Mammary epithelial cell (primary cell): ENCODE data around the gene THRA.

ENCODE experiments used
- EZH2 ChIP-seq: IDR thresholded peaks from 2 replicates; pipeline ENCODE4 v1.6.1; 2012; ENCODE audit warnings: low read length, inconsistent platforms, borderline replicate concordance
- TF ChIP-seq, protein P1 (sequence below), 2 donors: IDR thresholded peaks in 1 of 2; conservative IDR thresholded peaks in 1 of 2; 2 replicates each; pipeline ENCODE4 v1.5.1; 2011 to 2012; ENCODE audit warnings: inconsistent platforms in 2 of 2, low read length in 2 of 2, mild to moderate bottlenecking in 2 of 2, control low read depth in 1 of 2, low read depth in 1 of 2; ENCODE audit not compliant: insufficient read depth in 1 of 2; ENCODE audit errors: extremely low read depth in 1 of 2

DNA sequence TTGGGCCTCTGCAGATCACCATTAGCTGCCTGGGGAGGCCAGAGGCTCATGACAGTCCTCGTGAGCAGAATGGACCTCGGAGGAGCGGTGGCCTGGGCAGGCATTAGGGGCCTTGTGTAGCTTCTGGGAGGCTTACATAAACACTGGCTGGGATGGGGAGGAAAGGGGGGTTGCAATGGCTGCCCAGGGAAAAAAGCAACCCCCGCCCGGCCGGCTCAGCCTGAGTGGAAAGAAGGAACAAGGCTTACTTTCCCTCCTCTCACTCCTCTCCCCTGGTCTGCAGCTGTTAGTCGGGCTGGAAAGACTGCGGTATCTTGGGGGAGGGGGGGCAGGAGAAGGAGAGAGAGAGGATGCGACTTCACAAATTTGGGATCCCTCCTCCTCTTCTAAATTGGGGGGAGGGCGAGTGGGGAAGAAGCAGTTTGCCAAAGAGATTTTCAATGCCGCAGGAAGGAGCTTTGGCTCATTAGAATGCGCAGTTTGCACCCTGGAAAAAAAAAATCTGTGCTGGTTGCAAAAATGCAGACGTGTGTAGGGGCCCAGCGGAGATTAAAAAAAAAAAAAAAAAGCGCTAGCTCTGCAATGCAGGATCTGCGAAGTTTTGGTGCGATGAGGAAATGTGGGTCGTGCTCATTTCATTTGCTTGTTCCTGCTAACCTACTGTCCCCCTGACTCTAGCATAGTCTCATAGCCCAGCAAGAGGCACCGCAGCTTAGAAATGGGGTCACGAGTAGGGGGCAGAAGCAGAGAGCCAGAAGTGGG is 44.2 kb downstream of the THRA start:
- no peak for TF ChIP-seq EZH2
- TF ChIP-seq, protein P1, sequence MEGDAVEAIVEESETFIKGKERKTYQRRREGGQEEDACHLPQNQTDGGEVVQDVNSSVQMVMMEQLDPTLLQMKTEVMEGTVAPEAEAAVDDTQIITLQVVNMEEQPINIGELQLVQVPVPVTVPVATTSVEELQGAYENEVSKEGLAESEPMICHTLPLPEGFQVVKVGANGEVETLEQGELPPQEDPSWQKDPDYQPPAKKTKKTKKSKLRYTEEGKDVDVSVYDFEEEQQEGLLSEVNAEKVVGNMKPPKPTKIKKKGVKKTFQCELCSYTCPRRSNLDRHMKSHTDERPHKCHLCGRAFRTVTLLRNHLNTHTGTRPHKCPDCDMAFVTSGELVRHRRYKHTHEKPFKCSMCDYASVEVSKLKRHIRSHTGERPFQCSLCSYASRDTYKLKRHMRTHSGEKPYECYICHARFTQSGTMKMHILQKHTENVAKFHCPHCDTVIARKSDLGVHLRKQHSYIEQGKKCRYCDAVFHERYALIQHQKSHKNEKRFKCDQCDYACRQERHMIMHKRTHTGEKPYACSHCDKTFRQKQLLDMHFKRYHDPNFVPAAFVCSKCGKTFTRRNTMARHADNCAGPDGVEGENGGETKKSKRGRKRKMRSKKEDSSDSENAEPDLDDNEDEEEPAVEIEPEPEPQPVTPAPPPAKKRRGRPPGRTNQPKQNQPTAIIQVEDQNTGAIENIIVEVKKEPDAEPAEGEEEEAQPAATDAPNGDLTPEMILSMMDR (conservative IDR thresholded peaks at IDR 0.05 in 1 of 2, IDR thresholded peaks at IDR 0.05 in 1 of 2; ENCODE audit: extremely low read depth in 1 of 2, insufficient read depth in 1 of 2, low read depth in 1 of 2, low read length in 2 of 2) = no peak
